ENCODE data around the gene ASPSCR1.

The ASPSCR1 gene

GRCh38 chr17:81991684-81992305 lies 14.4 kb downstream of the ASPSCR1 start:
- peak overlapping the region; percentile 60 for H3K4me3 ChIP-seq
- H3K27ac ChIP-seq = peak overlapping the region in 1 of 2 donors; percentile 52
- no peak for TF ChIP-seq CTCF (IDR thresholded peaks at IDR 0.05)
- no peak for DNase-seq (ENCODE audit: low spot score)

GRCh38 chr17:81992306-81993102 lies 15.1 kb downstream of the ASPSCR1 start:
- DNase-seq (ENCODE audit: low spot score) = no peak
- Histone ChIP-seq H3K4me3 (peak overlapping the region; percentile 60), H3K27ac (peak overlapping the region in 1 of 2 donors; percentile 52)
- no peak for TF ChIP-seq CTCF (IDR thresholded peaks at IDR 0.05)

GRCh38 chr17:81993729-81994592 lies 16.5 kb downstream of the ASPSCR1 start:
- no peak for TF ChIP-seq CTCF (IDR thresholded peaks at IDR 0.05)
- Histone ChIP-seq H3K4me3 (no peak overlapping the region), H3K27ac (no peak overlapping the region)
- DNase-seq (ENCODE audit: low spot score) = no peak

GRCh38 chr17:81994593-81995462 lies 17.4 kb downstream of the ASPSCR1 start:
- no peak for DNase-seq (ENCODE audit: low spot score)
- no peak overlapping the region for H3K4me3 ChIP-seq
- H3K27ac ChIP-seq = no peak overlapping the region
- TF ChIP-seq CTCF (IDR thresholded peaks at IDR 0.05) = no peak

GRCh38 chr17:81995463-81996231 lies 18.2 kb downstream of the ASPSCR1 start:
- DNase-seq (ENCODE audit: low spot score) = no peak
- no peak for TF ChIP-seq CTCF (IDR thresholded peaks at IDR 0.05)
- Histone ChIP-seq H3K27ac (no peak overlapping the region), H3K4me3 (no peak overlapping the region)
